ENCODE measurements around the gene RAB8B. TPM values are rescaled to one million over a fixed set of nuclear protein-coding genes. Genes with fewer than 3 reads are reported as not detected.

RAB8B gene
- total RNA-seq, 1 donor from 2014 or later, result 31.6 TPM

DNA sequence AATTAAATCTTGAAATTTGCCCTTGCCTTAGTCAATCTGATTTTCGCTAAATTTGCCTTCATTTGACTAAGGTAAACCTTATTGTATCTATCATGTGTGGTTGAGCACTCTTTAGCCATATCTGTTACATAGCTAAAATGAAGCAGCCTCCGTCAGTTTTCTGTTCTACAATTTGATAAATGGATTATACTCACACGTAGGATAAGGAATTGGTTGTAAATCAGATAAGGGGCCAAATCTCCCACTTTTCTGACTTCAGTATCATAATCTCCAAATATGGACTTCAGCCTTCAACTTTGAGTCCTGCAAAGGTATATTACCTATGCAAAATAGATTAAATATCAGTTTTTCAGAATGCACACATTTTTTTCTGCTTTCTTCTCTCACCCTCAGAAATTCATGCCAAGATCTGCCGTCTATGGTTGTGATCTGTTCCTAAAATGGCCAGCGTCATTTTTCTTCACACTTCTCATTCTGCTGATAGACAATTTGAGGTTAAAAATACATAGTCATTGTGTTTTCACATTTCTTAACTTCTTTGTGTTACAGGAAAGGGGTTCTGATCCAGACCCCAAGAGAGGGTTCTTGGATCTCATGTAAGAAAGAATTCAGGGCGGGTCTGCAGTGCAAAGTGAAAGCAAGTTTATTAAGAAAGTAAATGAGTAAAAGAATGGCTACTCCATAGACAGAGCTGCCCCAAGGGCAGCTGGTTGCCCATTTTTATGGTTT, 36.9 kb downstream of the RAB8B start:
- no peak overlapping the region for H3K27ac Mint-ChIP-seq
- no peaks in the 10 kb centered on the region for H3K9me3 Mint-ChIP-seq (ENCODE audit: low read depth)
- TF ChIP-seq, protein P1, sequence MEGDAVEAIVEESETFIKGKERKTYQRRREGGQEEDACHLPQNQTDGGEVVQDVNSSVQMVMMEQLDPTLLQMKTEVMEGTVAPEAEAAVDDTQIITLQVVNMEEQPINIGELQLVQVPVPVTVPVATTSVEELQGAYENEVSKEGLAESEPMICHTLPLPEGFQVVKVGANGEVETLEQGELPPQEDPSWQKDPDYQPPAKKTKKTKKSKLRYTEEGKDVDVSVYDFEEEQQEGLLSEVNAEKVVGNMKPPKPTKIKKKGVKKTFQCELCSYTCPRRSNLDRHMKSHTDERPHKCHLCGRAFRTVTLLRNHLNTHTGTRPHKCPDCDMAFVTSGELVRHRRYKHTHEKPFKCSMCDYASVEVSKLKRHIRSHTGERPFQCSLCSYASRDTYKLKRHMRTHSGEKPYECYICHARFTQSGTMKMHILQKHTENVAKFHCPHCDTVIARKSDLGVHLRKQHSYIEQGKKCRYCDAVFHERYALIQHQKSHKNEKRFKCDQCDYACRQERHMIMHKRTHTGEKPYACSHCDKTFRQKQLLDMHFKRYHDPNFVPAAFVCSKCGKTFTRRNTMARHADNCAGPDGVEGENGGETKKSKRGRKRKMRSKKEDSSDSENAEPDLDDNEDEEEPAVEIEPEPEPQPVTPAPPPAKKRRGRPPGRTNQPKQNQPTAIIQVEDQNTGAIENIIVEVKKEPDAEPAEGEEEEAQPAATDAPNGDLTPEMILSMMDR (IDR thresholded peaks at IDR 0.05; ENCODE audit: unreplicated experiment), result no peak

GRCh38 chr15:63226966-63227401, 37.6 kb downstream of the RAB8B start:
- peaks cover 3% of the 10 kb centered on the region for H3K4me1 Mint-ChIP-seq (ENCODE audit: low read depth)
- TF ChIP-seq, protein P1 (IDR thresholded peaks at IDR 0.05; ENCODE audit: unreplicated experiment), result no peak

More for the DNA sequence above, 36.9 kb downstream of the RAB8B start:
- Mint-ChIP-seq H3K4me3 (ENCODE audit: low read depth) (no peak overlapping the region), H3K36me3 (ENCODE audit: insufficient read depth) (peaks cover 1% of the 10 kb centered on the region), H3K27me3 (no peaks in the 10 kb centered on the region), H3K4me1 (ENCODE audit: low read depth) (peaks cover 3% of the 10 kb centered on the region)
- no peak for DNase-seq (ENCODE audit: low spot score, unreplicated experiment)

GRCh38 chr15:63227689-63228088, 38.3 kb downstream of the RAB8B start:
- Mint-ChIP-seq H3K9me3 (ENCODE audit: low read depth) (no peaks in the 10 kb centered on the region), H3K4me3 (ENCODE audit: low read depth) (no peak overlapping the region), H3K27me3 (no peaks in the 10 kb centered on the region), H3K36me3 (ENCODE audit: insufficient read depth) (peaks cover 1% of the 10 kb centered on the region), H3K27ac (peak overlapping the region; percentile 25), H3K4me1 (ENCODE audit: low read depth) (peaks cover 3% of the 10 kb centered on the region)
- TF ChIP-seq, protein P1 (IDR thresholded peaks at IDR 0.05; ENCODE audit: unreplicated experiment), result no peak
- no peak for DNase-seq (ENCODE audit: low spot score, unreplicated experiment)

More at GRCh38 chr15:63226966-63227401, 37.6 kb downstream of the RAB8B start:
- Mint-ChIP-seq H3K9me3 (ENCODE audit: low read depth) (no peaks in the 10 kb centered on the region), H3K27ac (no peak overlapping the region), H3K27me3 (no peaks in the 10 kb centered on the region), H3K4me3 (ENCODE audit: low read depth) (no peak overlapping the region), H3K36me3 (ENCODE audit: insufficient read depth) (peaks cover 1% of the 10 kb centered on the region)
- no peak for DNase-seq (ENCODE audit: low spot score, unreplicated experiment)

DNA sequence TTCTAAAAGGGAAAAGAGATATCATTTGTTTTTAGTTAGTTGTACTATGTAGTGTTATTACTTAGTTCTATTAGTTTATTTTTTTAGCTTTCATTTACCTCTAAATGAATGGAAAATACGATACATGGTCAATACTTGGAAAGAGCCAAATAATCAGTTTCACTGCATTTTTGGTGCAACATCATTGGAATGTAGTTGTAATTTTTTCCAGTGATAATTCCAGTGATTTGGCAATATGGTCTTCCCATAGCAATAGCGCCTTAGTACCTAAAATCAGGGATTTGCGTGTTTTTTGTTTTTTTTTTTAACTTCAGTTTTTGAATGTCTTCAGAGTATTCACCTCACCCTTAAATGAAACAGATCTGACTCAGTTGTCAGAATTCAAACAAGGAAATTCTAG, 41.8 kb downstream of the RAB8B start:
- no peak overlapping the region for H3K27ac Mint-ChIP-seq
- H3K36me3 Mint-ChIP-seq (ENCODE audit: insufficient read depth), result peaks cover 1% of the 10 kb centered on the region
- H3K4me1 Mint-ChIP-seq (ENCODE audit: low read depth), result peaks cover 17% of the 10 kb centered on the region
- TF ChIP-seq, protein P1 (IDR thresholded peaks at IDR 0.05; ENCODE audit: unreplicated experiment), result no peak
- no peaks in the 10 kb centered on the region for H3K9me3 Mint-ChIP-seq (ENCODE audit: low read depth)
- no peak for DNase-seq (ENCODE audit: low spot score, unreplicated experiment)
- no peaks in the 10 kb centered on the region for H3K27me3 Mint-ChIP-seq
- no peak overlapping the region for H3K4me3 Mint-ChIP-seq (ENCODE audit: low read depth)

DNA sequence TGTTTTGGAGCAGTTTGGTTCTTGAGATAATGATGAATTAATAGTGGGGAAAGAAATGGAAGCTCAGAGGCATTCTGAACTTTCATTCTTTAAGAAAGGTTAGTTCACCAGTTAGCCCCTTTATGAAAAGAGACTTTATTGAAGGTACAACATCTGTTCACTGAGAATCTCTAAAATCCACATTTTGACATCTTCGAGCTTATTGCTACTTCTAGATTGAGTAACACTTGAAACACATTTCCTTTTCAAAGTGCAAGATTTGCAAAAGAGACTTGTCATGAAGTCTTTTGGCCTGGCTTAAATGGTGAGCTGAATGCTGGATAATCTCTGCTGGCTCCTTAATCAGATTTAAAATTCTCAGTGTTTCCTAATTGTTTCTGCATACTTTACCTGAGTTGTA, 42.3 kb downstream of the RAB8B start:
- Mint-ChIP-seq H3K27ac (no peak overlapping the region), H3K4me1 (ENCODE audit: low read depth) (peaks cover 17% of the 10 kb centered on the region), H3K4me3 (ENCODE audit: low read depth) (no peak overlapping the region), H3K9me3 (ENCODE audit: low read depth) (no peaks in the 10 kb centered on the region), H3K36me3 (ENCODE audit: insufficient read depth) (no peaks in the 10 kb centered on the region), H3K27me3 (no peaks in the 10 kb centered on the region)
- TF ChIP-seq, protein P1 (IDR thresholded peaks at IDR 0.05; ENCODE audit: unreplicated experiment), result no peak
- no peak for DNase-seq (ENCODE audit: low spot score, unreplicated experiment)
